Frontal cortex (tissue), 4 donors: ENCODE data around the gene IFRD2. TPM values are rescaled to one million over a fixed set of nuclear protein-coding genes. Genes with fewer than 3 reads are reported as not detected.

Experiments used
- DNase-seq, 2 donors: peaks; one replicate each; pipeline ENCODE4 v3.0.0; 2012; ENCODE audit warnings: low spot score in 2 of 2
- FAIRE-seq: peaks from 2 replicates; lab custom pipeline; 2012; peaks lifted over from hg19 to GRCh38; lab: Jason Lieb, UNC
- total RNA-seq: library from RNA; depleted of rRNA; stranded (reverse); fragments of >200 nt; gene quantifications from one replicate; pipeline ENCODE4 v1.2.3, GENCODE V29; 2014
- donor health status: control.
- donor health status: control.
- donor health status: control.

Gene IFRD2
- total RNA-seq, 1 donor from 2014 or later = 17.9 TPM

- FAIRE-seq = no peak
- no peak for DNase-seq
Observed at GRCh38 chr3:50241163-50241562, 51.1 kb downstream of the IFRD2 start.

DNA sequence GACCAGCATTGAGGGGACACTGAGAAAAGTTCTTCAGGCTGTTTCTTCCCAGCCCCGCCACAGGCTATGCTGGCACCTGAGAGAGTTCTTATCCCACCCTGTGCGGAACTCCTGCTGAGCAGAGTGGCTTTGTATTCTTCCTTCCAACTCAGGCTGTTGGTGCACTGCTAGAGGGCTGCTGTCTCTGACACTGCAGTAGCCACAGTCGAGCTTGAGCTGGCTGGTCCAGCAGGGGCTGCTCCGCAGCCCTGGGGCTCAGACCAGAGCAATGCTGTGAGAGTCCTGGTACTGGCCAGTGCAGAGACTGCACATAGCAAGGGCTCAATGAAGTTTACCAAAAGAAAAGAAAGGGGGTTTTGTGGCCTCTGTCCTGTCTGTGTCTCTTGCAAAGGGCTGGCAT, 52.6 kb downstream of the IFRD2 start:
- no peak for FAIRE-seq
- no peak for DNase-seq

- no peak for FAIRE-seq
- DNase-seq = peak; percentile 68 to 75
Observed at GRCh38 chr3:50238549-50239026, 53.6 kb downstream of the IFRD2 start.

DNA sequence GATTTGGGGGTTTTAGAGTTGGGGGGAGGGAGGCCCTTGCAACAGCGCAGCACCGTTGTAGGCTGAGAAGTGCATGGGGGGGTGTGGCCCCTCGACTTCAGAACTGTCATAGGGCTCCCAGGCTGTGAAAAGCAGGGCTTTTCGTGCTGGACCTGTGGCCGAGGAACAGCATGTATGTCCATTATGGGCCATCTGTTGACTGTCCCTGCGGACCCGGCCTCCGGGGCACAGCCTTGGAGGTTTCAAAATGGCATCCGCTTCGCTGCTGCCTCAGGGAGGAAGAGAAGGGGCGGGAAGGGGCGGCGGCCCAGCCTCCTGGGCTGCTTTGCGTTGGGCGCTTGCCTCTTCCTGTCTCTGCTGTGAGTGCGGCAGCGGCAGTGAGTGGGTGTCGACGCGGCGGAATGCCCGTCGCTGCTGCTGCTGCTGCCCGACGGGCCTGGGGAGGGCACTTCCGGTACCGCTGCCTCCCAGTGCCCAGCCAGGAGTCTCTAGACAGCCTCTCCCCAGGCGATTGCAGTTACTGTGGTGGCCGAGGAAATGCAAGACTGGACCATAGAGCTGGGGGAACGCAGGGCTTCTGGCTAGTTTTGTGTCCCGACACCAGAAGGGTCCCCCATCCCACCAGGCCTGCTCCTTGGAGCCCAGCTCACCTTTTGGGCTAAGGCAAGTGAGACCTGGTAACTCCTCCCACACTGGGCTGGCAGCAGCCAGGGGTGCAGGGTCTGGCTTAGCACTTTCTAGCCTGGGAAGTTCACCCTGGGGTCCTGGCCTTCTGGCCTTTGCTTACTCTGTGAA, 54.3 kb downstream of the IFRD2 start:
- FAIRE-seq = no peak
- peak; percentile 68 to 76 for DNase-seq

Other genes with a start within 250 kb of the IFRD2 start
- 199 TPM for gene RBM5, start 203.5 kb downstream of the IFRD2 start, total RNA-seq
- gene SEMA3F, start 137.1 kb downstream of the IFRD2 start, total RNA-seq = 9.4 TPM
- not detected for gene GNAT1, start 100.8 kb downstream of the IFRD2 start, total RNA-seq
- 2.0 TPM for gene SLC38A3, start 87.2 kb downstream of the IFRD2 start, total RNA-seq
- gene GNAI2, start 56.2 kb downstream of the IFRD2 start, total RNA-seq = 97.0 TPM
- gene SEMA3B, start 23.3 kb downstream of the IFRD2 start, total RNA-seq = 2.4 TPM
- 0.82 TPM for gene LSMEM2, start 13.3 kb downstream of the IFRD2 start, total RNA-seq
- 3.7 TPM for gene HYAL3, start 7.0 kb upstream of the IFRD2 start, total RNA-seq
- 5.3 TPM for gene NAA80, start 7.0 kb upstream of the IFRD2 start, total RNA-seq
- gene HYAL1, start 11.1 kb upstream of the IFRD2 start, total RNA-seq = 0.41 TPM
- 35.9 TPM for gene HYAL2, start 30.3 kb upstream of the IFRD2 start, total RNA-seq
- gene TUSC2, start 35.8 kb upstream of the IFRD2 start, total RNA-seq = 16.7 TPM
- gene RASSF1, start 48.4 kb upstream of the IFRD2 start, total RNA-seq = 12.6 TPM
- gene ZMYND10, start 53.3 kb upstream of the IFRD2 start, total RNA-seq = 3.7 TPM
- gene NPRL2, start 58.3 kb upstream of the IFRD2 start, total RNA-seq = 20.8 TPM
- 11.0 TPM for gene CYB561D2, start 58.4 kb upstream of the IFRD2 start, total RNA-seq
- gene TMEM115, start 67.1 kb upstream of the IFRD2 start, total RNA-seq = 18.3 TPM
- gene CACNA2D2, start 211.2 kb upstream of the IFRD2 start, total RNA-seq = 2.4 TPM